Liver (tissue), 3 donors: ENCODE results near the gene BICDL2.

Experiments used
- RAD21 ChIP-seq, 2 donors: IDR thresholded peaks; 2 replicates each; pipeline ENCODE4 v1.6.1; 2016; ENCODE audit warnings: antibody characterized with exemption in 2 of 2, mild to moderate bottlenecking in 2 of 2
- TF ChIP-seq, protein P1 (sequence below): fragments of 150-350 bp; IDR thresholded peaks from 2 replicates; pipeline ENCODE4 v1.5.1; 2017; ENCODE audit warnings: improper control_type of control experiment, low read depth, low read length; ENCODE audit not compliant: missing input control
- TF ChIP-seq, protein P2 (sequence below): IDR thresholded peaks from 2 replicates; pipeline ENCODE4 v1.6.1; 2016; ENCODE audit warnings: antibody characterized with exemption
- donor health status: healthy.
- donor health status: healthy.

DNA sequence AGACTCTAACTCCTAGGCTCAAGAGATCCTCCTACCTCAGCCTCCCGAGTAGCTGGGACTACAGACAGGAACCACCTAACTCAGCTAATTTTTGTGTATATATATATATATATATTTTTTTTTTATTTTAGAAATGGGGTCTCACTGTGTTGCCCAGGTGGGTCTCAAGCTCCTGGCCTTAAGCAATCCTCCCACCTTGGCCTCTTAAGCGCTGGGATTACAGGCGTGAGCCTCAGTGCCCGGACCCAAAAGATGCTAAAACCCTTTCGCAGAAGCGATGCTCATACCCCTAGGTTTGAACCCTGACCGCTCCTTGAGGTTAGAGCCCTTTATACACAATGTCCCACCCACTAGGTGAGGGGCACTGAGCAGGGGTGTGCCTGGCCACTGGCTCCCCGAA lies 26.2 kb downstream of the BICDL2 start:
- TF ChIP-seq, protein P1, sequence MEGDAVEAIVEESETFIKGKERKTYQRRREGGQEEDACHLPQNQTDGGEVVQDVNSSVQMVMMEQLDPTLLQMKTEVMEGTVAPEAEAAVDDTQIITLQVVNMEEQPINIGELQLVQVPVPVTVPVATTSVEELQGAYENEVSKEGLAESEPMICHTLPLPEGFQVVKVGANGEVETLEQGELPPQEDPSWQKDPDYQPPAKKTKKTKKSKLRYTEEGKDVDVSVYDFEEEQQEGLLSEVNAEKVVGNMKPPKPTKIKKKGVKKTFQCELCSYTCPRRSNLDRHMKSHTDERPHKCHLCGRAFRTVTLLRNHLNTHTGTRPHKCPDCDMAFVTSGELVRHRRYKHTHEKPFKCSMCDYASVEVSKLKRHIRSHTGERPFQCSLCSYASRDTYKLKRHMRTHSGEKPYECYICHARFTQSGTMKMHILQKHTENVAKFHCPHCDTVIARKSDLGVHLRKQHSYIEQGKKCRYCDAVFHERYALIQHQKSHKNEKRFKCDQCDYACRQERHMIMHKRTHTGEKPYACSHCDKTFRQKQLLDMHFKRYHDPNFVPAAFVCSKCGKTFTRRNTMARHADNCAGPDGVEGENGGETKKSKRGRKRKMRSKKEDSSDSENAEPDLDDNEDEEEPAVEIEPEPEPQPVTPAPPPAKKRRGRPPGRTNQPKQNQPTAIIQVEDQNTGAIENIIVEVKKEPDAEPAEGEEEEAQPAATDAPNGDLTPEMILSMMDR = no peak
- no peak for TF ChIP-seq RAD21 (IDR thresholded peaks at IDR 0.05)
- TF ChIP-seq, protein P2, sequence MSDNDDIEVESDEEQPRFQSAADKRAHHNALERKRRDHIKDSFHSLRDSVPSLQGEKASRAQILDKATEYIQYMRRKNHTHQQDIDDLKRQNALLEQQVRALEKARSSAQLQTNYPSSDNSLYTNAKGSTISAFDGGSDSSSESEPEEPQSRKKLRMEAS = no peak
